SK-N-SH (cell line): ENCODE measurements around the gene SCNN1B. TPM values are rescaled to one million over a fixed set of nuclear protein-coding genes. Genes with fewer than 3 reads are reported as not detected.

Experiments
- CTCF ChIA-PET: fragments of 300-600, 350-600 bp; formaldehyde crosslinking; extraction: SDS; loops from one replicate; lab custom pipeline; 2021; lab: Yijun Ruan, JAX
- POLR2A ChIA-PET: fragments of 350-600 bp; sonication (Branson Sonifier 250); formaldehyde crosslinking; extraction: SDS; loops from one replicate; lab custom pipeline; 2020; ENCODE audit warnings: antibody characterized with exemption, inconsistent platforms; lab: Yijun Ruan, JAX
- DNase-seq: peaks from one replicate; pipeline ENCODE4 v3.0.0; 2012
- H2AFZ ChIP-seq: fragments of 200-600 bp; sonication (generic); 2 replicates; pipeline ENCODE4 v1.8.1; 2016; ENCODE audit warnings: antibody characterized with exemption, mild to moderate bottlenecking, low read depth
- H3F3A ChIP-seq: fragments of 200-600 bp; sonication (generic); replicated peaks from 2 replicates; pipeline ENCODE3; 2016; ENCODE audit warnings: antibody characterized with exemption, mild to moderate bottlenecking; ENCODE audit not compliant: insufficient read depth
- H3K27ac ChIP-seq, 2 experiments: fragments of 200-500 bp in 1 of 2; fragments of 200-600 bp in 1 of 2; sonication (Bioruptor generic) in 1 of 2; sonication (generic), shearing (Covaris generic) in 1 of 2; 2 replicates each; pipeline versions ENCODE4 v1.5.1 to v1.6.1; 2014 to 2016; ENCODE audit warnings: low read depth in 2 of 2, inconsistent platforms in 1 of 2, low read length in 1 of 2, mild to moderate bottlenecking in 1 of 2, mixed read lengths in 1 of 2
- H3K27me3 ChIP-seq: fragments of 200-600 bp; sonication (generic), shearing (Covaris generic); 2 replicates; pipeline ENCODE4 v1.6.1; 2016; ENCODE audit warnings: mixed run types; ENCODE audit not compliant: insufficient read depth
- H3K36me3 ChIP-seq, 2 experiments: fragments of 200-500 bp in 1 of 2; fragments of 200-600 bp in 1 of 2; sonication (Bioruptor generic) in 1 of 2; sonication (generic) in 1 of 2; replicated peaks in 1 of 2; 2 replicates each; pipeline versions ENCODE3 to v1.5.1; 2014 to 2016; ENCODE audit warnings: low read length in 1 of 2, mild to moderate bottlenecking in 1 of 2; ENCODE audit not compliant: insufficient read depth in 2 of 2, control insufficient read depth in 1 of 2
- H3K4me1 ChIP-seq, 2 experiments: fragments of 200-500 bp in 1 of 2; fragments of 200-600 bp in 1 of 2; sonication (Bioruptor generic) in 1 of 2; sonication (generic), shearing (Covaris generic) in 1 of 2; 2 replicates each; pipeline versions ENCODE4 v1.5.1 to v1.6.1; 2014 to 2016; ENCODE audit warnings: low read depth in 1 of 2, low read length in 1 of 2, mixed run types in 1 of 2; ENCODE audit not compliant: insufficient read depth in 2 of 2, control insufficient read depth in 1 of 2
- H3K4me2 ChIP-seq: fragments of 200-600 bp; sonication (generic), shearing (Covaris generic); 2 replicates; pipeline ENCODE4 v1.6.1; 2017; ENCODE audit warnings: mixed run types
- H3K4me3 ChIP-seq, 2 experiments: fragments of 200-500 bp in 1 of 2; fragments of 200-600 bp in 1 of 2; sonication (Bioruptor generic) in 1 of 2; sonication (generic), shearing (Covaris generic) in 1 of 2; 2 replicates each; pipeline versions ENCODE4 v1.5.1 to v1.8.1; 2014 to 2016; ENCODE audit warnings: low read depth in 2 of 2, inconsistent platforms in 1 of 2, low read length in 1 of 2, mild to moderate bottlenecking in 1 of 2, mixed read lengths in 1 of 2, moderate library complexity in 1 of 2
- H3K79me2 ChIP-seq: fragments of 200-600 bp; sonication (generic); 2 replicates; pipeline ENCODE4 v1.8.1; 2017; ENCODE audit warnings: mild to moderate bottlenecking; ENCODE audit not compliant: insufficient read depth
- H3K9ac ChIP-seq: fragments of 200-600 bp; sonication (generic); 2 replicates; pipeline ENCODE4 v1.6.1; 2017; ENCODE audit warnings: mixed run types
- H3K9me2 ChIP-seq: fragments of 200-600 bp; sonication (generic); 2 replicates; pipeline ENCODE4 v1.6.1; 2017; ENCODE audit warnings: mixed run types
- H3K9me3 ChIP-seq: fragments of 200-600 bp; sonication (generic); 2 replicates; pipeline ENCODE4 v1.6.1; 2017; ENCODE audit warnings: mixed run types, mild to moderate bottlenecking, moderate library complexity
- H4K20me1 ChIP-seq: fragments of 200-600 bp; sonication (generic); 2 replicates; pipeline ENCODE4 v1.6.1; 2017; ENCODE audit warnings: mild to moderate bottlenecking, mixed run types; ENCODE audit not compliant: insufficient read depth
- EP300 ChIP-seq, 2 experiments: IDR thresholded peaks; 2 replicates each; pipeline versions ENCODE4 v1.4.0 to v1.6.1; 2012; ENCODE audit warnings: borderline replicate concordance in 1 of 2, low read depth in 1 of 2, low read length in 1 of 2
- EZH2phosphoT487 ChIP-seq: fragments of 200-600 bp; sonication (generic); IDR thresholded peaks from 2 replicates; pipeline ENCODE4 v1.6.1; 2017; ENCODE audit warnings: low read depth, mixed run types, mild to moderate bottlenecking, antibody characterized with exemption, moderate library complexity, borderline replicate concordance
- FOSL2 ChIP-seq: IDR thresholded peaks from 2 replicates; pipeline ENCODE4 v1.4.0; 2012; ENCODE audit warnings: low read depth, mild to moderate bottlenecking, moderate library complexity, borderline replicate concordance
- FOXJ3 ChIP-seq: sonication (generic); formaldehyde crosslinking; IDR thresholded peaks from 2 replicates; pipeline ENCODE4 v1.5.1; 2020; ENCODE audit warnings: mild to moderate bottlenecking, missing genetic modification reagents
- GABPA ChIP-seq: IDR thresholded peaks from 2 replicates; pipeline ENCODE4 v1.4.0; 2012; ENCODE audit warnings: low read depth, mild to moderate bottlenecking
- MAX ChIP-seq: IDR thresholded peaks from 2 replicates; pipeline ENCODE4 v1.4.0; 2012; ENCODE audit warnings: low read depth
- MEF2A ChIP-seq: IDR thresholded peaks from 2 replicates; pipeline ENCODE4 v1.4.0; 2012; ENCODE audit warnings: low read depth, borderline replicate concordance
- NFIC ChIP-seq: IDR thresholded peaks from 2 replicates; pipeline ENCODE4 v1.4.0; 2012; ENCODE audit warnings: borderline replicate concordance
- NRF1 ChIP-seq: IDR thresholded peaks from 2 replicates; pipeline ENCODE4 v1.6.1; 2012; ENCODE audit warnings: low read depth, mild to moderate bottlenecking, low read length
- POLR2AphosphoS5 ChIP-seq: IDR thresholded peaks from 2 replicates; pipeline ENCODE4 v1.6.1; 2012; ENCODE audit warnings: low read depth, low read length
- RCOR1 ChIP-seq: fragments of 150-350 bp; IDR thresholded peaks from 2 replicates; pipeline ENCODE4 v1.6.1; 2017; ENCODE audit warnings: antibody characterized with exemption, low read length
- RFX5 ChIP-seq: IDR thresholded peaks from 2 replicates; pipeline ENCODE4 v1.6.1; 2012; ENCODE audit warnings: mild to moderate bottlenecking, improper control_type of control experiment, low read length
- SIN3A ChIP-seq: IDR thresholded peaks from 2 replicates; pipeline ENCODE4 v1.6.1; 2012; ENCODE audit warnings: low read depth, mild to moderate bottlenecking, low read length, moderate library complexity, borderline replicate concordance
- SMC3 ChIP-seq: IDR thresholded peaks from 2 replicates; pipeline ENCODE4 v1.6.1; 2012; ENCODE audit warnings: low read depth, low read length, improper control_type of control experiment
- TAF1 ChIP-seq: IDR thresholded peaks from 2 replicates; pipeline ENCODE4 v1.6.1; 2012; ENCODE audit warnings: low read depth, mild to moderate bottlenecking, low read length, moderate library complexity, borderline replicate concordance
- TCF12 ChIP-seq: IDR thresholded peaks from 2 replicates; pipeline ENCODE4 v1.4.0; 2012
- TEAD4 ChIP-seq: IDR thresholded peaks from 2 replicates; pipeline ENCODE4 v1.4.0; 2012; ENCODE audit warnings: mild to moderate bottlenecking, borderline replicate concordance; ENCODE audit not compliant: insufficient read depth
- YY1 ChIP-seq: IDR thresholded peaks from 2 replicates; pipeline ENCODE4 v1.4.0; 2012; ENCODE audit warnings: low read depth, mild to moderate bottlenecking
- WGBS: methylation state at CpG from one replicate; pipeline ENCODE4 v1.1.6; 2017; ENCODE audit warnings: low lambda C conversion rate; 5-methylcytosine and 5-hydroxymethylcytosine counted together
- polyA plus RNA-seq, 3 experiments: library from polyadenylated mRNA; depleted of rRNA; stranded (reverse); fragments of >200 nt; gene quantifications; 2 replicates each; pipeline ENCODE4 v1.2.3, GENCODE V29; 2012
- TF ChIP-seq, protein P1 (sequence below): IDR thresholded peaks from 2 replicates; pipeline ENCODE4; 2012

The SCNN1B gene
- polyA plus RNA-seq, 1 of the 3 experiments (the other 2 are of a cell fraction) = not detected

GRCh38 chr16:23339787-23340186 lies 37.7 kb downstream of the SCNN1B start:
- Histone ChIP-seq H3K9ac (no peak overlapping the region), H3K4me3 (no peak overlapping the region)
- TF ChIP-seq GABPA = no peak
- TF ChIP-seq, all 33 proteins: peak for 0
- POLR2A ChIA-PET = no interaction called here
- Histone ChIP-seq H3K79me2 (no peaks in the 10 kb centered on the region), H2AFZ (no peak overlapping the region), H3K4me2 (no peak overlapping the region), H4K20me1 (no peaks in the 10 kb centered on the region), H3K9me2 (no peaks in the 10 kb centered on the region), H3K9me3 (no peaks in the 10 kb centered on the region), H3K36me3 (no peaks in the 10 kb centered on the region), H3K27me3 (no peaks in the 10 kb centered on the region), H3K27ac (no peak overlapping the region), H3F3A (no peaks in the 10 kb centered on the region), H3K4me1 (no peaks in the 10 kb centered on the region)
- no peak for DNase-seq
- CTCF ChIA-PET = interaction anchor here (1.2 kb wide), 1 partner anchor 9 kb away, joined by 4 read pairs; no protein-coding TSS in a partner anchor
- WGBS = 49% methylated on average over 3 of the region's 3 CpGs

DNA sequence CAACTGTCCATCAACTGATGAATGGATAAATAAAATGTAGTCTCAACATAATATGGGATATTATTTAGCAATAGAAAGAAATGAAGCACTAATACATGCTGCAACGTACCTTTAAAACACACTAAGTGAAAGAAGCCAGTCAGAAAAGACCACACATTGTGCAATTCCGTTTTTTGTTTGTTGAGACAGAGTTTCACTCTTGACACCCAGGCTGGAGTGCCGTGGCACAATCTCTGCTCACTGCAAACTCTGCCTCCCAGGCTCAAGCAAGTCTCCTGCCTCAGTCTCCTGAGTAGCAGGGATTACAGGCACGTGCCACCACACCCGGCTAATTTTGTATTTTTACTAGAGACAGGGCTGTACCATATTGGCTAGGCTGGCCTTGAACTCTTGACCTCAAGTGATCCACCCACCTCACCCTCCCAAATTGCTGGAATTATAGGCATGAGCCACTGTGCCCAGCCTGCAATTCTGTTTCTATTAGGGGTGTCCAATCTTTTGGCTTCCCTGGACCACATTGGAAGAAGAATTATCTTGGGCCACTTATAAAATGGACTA lies 40.1 kb downstream of the SCNN1B start:
- H3F3A ChIP-seq = no peaks in the 10 kb centered on the region
- TF ChIP-seq TAF1 = no peak
- no peak for TF ChIP-seq TEAD4
- no peak overlapping the region for H3K4me3 ChIP-seq
- no peak overlapping the region for H3K27ac ChIP-seq
- H3K9me2 ChIP-seq = no peaks in the 10 kb centered on the region
- 32% methylated on average over 5 of the region's 5 CpGs for WGBS
- H3K9me3 ChIP-seq = no peaks in the 10 kb centered on the region
- H4K20me1 ChIP-seq = no peaks in the 10 kb centered on the region
- no peak overlapping the region for H3K4me2 ChIP-seq
- no peaks in the 10 kb centered on the region for H3K4me1 ChIP-seq
- ChIA-PET CTCF (no interaction called here), POLR2A (no interaction called here)
- H3K27me3 ChIP-seq = no peaks in the 10 kb centered on the region
- no peak overlapping the region for H3K9ac ChIP-seq
- H3K36me3 ChIP-seq = no peaks in the 10 kb centered on the region
- no peaks in the 10 kb centered on the region for H3K79me2 ChIP-seq
- H2AFZ ChIP-seq = no peak overlapping the region
- no peak for DNase-seq

DNA sequence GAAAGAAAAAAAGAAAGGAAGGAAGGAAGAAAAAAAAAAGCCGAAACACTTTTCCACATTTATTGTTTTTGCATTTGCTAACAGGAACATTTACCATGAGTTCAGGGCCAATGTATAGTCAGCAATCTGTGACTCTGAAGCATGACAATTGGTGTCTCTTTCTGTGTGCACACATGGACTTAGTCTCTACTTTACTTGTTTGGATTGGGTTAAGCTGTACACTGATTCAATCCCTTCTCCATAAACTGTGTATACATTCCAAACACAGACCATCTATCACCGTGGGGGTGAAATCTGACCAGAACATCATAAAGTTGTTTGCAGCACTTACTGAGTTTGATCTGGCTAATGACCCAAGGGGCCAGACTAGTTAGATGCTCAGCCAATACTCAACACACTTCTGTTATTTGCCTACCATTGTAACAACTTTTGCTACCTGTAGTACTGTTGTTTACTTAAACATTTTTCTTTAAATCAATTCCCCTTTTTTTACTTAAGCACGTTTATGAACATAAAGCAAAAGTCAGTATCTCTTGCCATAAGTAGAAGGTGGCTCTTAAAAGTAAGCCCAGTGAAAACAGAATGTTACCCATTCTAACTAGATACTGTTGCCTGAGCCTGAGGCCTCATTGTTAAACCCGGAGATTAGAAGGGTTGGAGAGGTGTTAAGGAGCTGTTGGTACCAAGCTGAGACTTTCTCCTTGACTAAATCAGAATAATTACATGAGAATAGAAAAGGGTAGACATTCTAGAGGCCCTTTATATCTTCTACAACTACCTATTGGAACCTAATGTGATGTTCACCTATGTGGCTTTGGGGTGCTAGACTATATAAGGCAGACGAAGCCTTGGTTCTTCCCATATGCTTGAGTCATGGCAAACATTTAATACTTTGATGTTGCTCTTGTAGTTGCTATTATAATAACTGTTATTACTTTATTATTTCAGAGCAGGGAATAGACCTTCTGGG lies 41.8 kb downstream of the SCNN1B start:
- POLR2A ChIA-PET = no interaction called here
- Histone ChIP-seq H3K9me2 (no peaks in the 10 kb centered on the region), H3K4me3 (no peak overlapping the region), H3K36me3 (no peaks in the 10 kb centered on the region), H3K4me1 (no peaks in the 10 kb centered on the region), H2AFZ (no peak overlapping the region), H3K4me2 (no peak overlapping the region), H3K9ac (no peak overlapping the region), H3K27ac (no peak overlapping the region), H3F3A (no peaks in the 10 kb centered on the region), H3K79me2 (no peaks in the 10 kb centered on the region), H3K27me3 (no peaks in the 10 kb centered on the region), H4K20me1 (no peaks in the 10 kb centered on the region), H3K9me3 (no peaks in the 10 kb centered on the region)
- TF ChIP-seq POLR2AphosphoS5 (no peak), TEAD4 (no peak), TCF12 (no peak), EP300 (IDR thresholded peaks at IDR 0.05; ENCODE audit: borderline replicate concordance in 1 of 2, low read depth in 1 of 2, low read length in 1 of 2) (no peak), RFX5 (no peak), MAX (no peak), GABPA (no peak), NFIC (no peak), SIN3A (no peak), EZH2phosphoT487 (no peak), MEF2A (no peak), FOXJ3 (CRISPR knock-in tag) (no peak), TAF1 (no peak), RCOR1 (no peak), SMC3 (no peak), NRF1 (no peak), YY1 (no peak), FOSL2 (no peak)
- TF ChIP-seq, protein P1, sequence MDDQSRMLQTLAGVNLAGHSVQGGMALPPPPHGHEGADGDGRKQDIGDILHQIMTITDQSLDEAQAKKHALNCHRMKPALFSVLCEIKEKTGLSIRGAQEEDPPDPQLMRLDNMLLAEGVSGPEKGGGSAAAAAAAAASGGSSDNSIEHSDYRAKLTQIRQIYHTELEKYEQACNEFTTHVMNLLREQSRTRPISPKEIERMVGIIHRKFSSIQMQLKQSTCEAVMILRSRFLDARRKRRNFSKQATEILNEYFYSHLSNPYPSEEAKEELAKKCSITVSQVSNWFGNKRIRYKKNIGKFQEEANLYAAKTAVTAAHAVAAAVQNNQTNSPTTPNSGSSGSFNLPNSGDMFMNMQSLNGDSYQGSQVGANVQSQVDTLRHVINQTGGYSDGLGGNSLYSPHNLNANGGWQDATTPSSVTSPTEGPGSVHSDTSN = no peak
- CTCF ChIA-PET = no interaction called here
- 30% methylated on average over 5 of the region's 5 CpGs for WGBS
- DNase-seq = no peak
